Heart right ventricle (tissue), 16 donors: ENCODE results near the gene CRIP2. TPM values are rescaled to one million over a fixed set of nuclear protein-coding genes. Genes with fewer than 3 reads are reported as not detected.

Experiments
- ATAC-seq, 8 donors: fragments of 200-7000 bp; cut with Tn5 transposase; one replicate each; pipeline ENCODE4 v1.9.1; 2020; ENCODE audit warnings: mild to moderate bottlenecking in 8 of 8, moderate library complexity in 8 of 8, moderate number of reproducible peaks in 1 of 8
- DNase-seq, 2 donors: peaks; one replicate each; pipeline ENCODE4 v3.0.0-alpha.2; 2020
- H3K27ac ChIP-seq, 10 donors: fragments of 200-600 bp; sonication (generic) in 2 of 10; one replicate each; pipeline versions ENCODE4 v1.5.0 to v1.8.0; 2020 to 2022; ENCODE audit warnings: mild to moderate bottlenecking in 3 of 10
- H3K27me3 ChIP-seq, 7 donors: fragments of 200-600 bp; one replicate each; pipeline ENCODE4 v1.8.0; 2021 to 2022; ENCODE audit warnings: mild to moderate bottlenecking in 2 of 7
- H3K36me3 ChIP-seq, 9 donors: fragments of 200-600 bp; sonication (generic) in 1 of 9; one replicate each; pipeline versions ENCODE4 v1.5.0 to v1.8.0; 2020 to 2022; ENCODE audit warnings: mild to moderate bottlenecking in 2 of 9
- H3K4me1 ChIP-seq, 9 donors: fragments of 200-600 bp; sonication (generic) in 1 of 9; one replicate each; pipeline versions ENCODE4 v1.5.0 to v1.8.0; 2020 to 2022; ENCODE audit warnings: mild to moderate bottlenecking in 4 of 9
- H3K4me3 ChIP-seq, 10 donors: fragments of 200-600 bp; sonication (generic) in 2 of 10; one replicate each; pipeline versions ENCODE4 v1.5.0 to v1.8.0; 2020 to 2022; ENCODE audit warnings: mild to moderate bottlenecking in 7 of 10, moderate library complexity in 2 of 10
- H3K9me3 ChIP-seq, 11 donors: fragments of 200-600 bp in 10 of 11; sonication (generic) in 2 of 11; one replicate each; pipeline versions ENCODE4 v1.5.0 to v1.8.0; 2013 to 2022; ENCODE audit warnings: mild to moderate bottlenecking in 2 of 11, control low read depth in 1 of 11, moderate library complexity in 1 of 11
- CTCF ChIP-seq, 9 donors: fragments of 200-600 bp; sonication (generic) in 2 of 9; IDR thresholded peaks; one replicate each; pipeline versions ENCODE4 v1.5.0 to v1.8.0; 2021 to 2022; ENCODE audit warnings: antibody characterized with exemption in 9 of 9, mild to moderate bottlenecking in 5 of 9, moderate library complexity in 1 of 9
- WGBS, 2 donors: extraction: QIAGEN DNeasy Blood & Tissue Kit; methylation state at CpG; one replicate each; pipeline ENCODE4 v1.1.7; 2013; ENCODE audit warnings: inconsistent platforms in 1 of 2; 5-methylcytosine and 5-hydroxymethylcytosine counted together
- intact Hi-C, 10 donors: fragments of 100-400 bp; cut with DNase I; formaldehyde crosslinking; loops; one replicate each; pipeline versions ENCODE4 v1.11.1 to v1.14.2; 2022
- polyA plus RNA-seq, 2 donors: library from polyadenylated mRNA; stranded (reverse); fragments of 200-250 nt; gene quantifications; one replicate each; pipeline ENCODE4 v1.2.3, GENCODE V29; 2013
- total RNA-seq, 10 donors: library from RNA; stranded (reverse); fragmentation: NEBNext Ultra II Directional in 3 of 10; extraction: Animal tissue kit (Norgen Biotek cat#: 25700) in 3 of 10; gene quantifications; one replicate each; pipeline versions ENCODE4 v1.2.1 to v1.2.4, GENCODE V29; 2021 to 2023
- donor health status: Arrhythmogenic right ventricular cardiomyopathy.
- donor health status: ischemic (EF 13 %, LVEDD 7.1; RV severe dilation, severe dysfunction).
- donor health status: healthy with polysubstance abuse.
- donor health status: DM: no; HTN: yes; CAD: no.
- donor health status: DM: no; HTN: no; CAD: no.
- donor health status: ischemic (EF 25% LVEDD 6.9; RV normal size, moderate dysfunction).
- donor health status: ischemic (EF 25% LVEDD 5.7; RV mildly dilated, moderate dysfunction).
- donor health status: healthy.
- donor health status: DM: yes; HTN: yes; CAD: no.
- donor health status: Ischemic cardiomyopathy.
- donor health status: ischemic (EF 35%, LVEDD 5.7; RV mildly dilated, moderate dysfunction).
- donor health status: nonischemic (EF 11% LVEDD 7.7; RV severe dilation, severe dysfunction).
- donor health status: DM: yes; HTN: yes; CAD: no.
- donor health status: PGD.
- donor health status: ischemic (EF 29% LVEDD 5.4; RV normal size, mild dysfunction).
- donor health status: nonischemic (EF 23%, LVEDD 6.1; RV moderate dilation, normal function).

The CRIP2 gene
- total and polyA plus RNA-seq, 12 donors: 731 to 1,223 (median 927) TPM

GRCh38 chr14:105484069-105484996, 9.7 kb downstream of the CRIP2 start:
- peaks cover 0 to 34% (median 0%) of the 10 kb centered on the region in 7 donors for H3K27me3 ChIP-seq
- H3K9me3 ChIP-seq: no peaks in the 10 kb centered on the region
- peak; percentile 67 to 84 for DNase-seq
- peak in 2 of 8 donors; percentile 0 to 1 for ATAC-seq
- intact Hi-C loops: loop anchor here in 3 of 10 donors (5.0 to 10.0 kb wide), 4 partner anchors 70 to 290 kb away; partner anchors contain the start of genes TEX22 (in 2 of the 3) and MTA1 (in 1 of the 3)
- TF ChIP-seq CTCF (IDR thresholded peaks at IDR 0.05): no peak
- WGBS, 2 donors: 46 to 51% methylated on average over 20 of the region's 20 CpGs
- H3K36me3 ChIP-seq: peaks cover 0 to 14% (median 2%) of the 10 kb centered on the region in 9 donors
- peaks cover 73 to 100% (median 97%) of the 10 kb centered on the region in 9 donors for H3K4me1 ChIP-seq
- no peak overlapping the region for H3K4me3 ChIP-seq
- peak overlapping the region in 8 of 10 donors; percentile 89 to 100 (median 97) for H3K27ac ChIP-seq

- peaks cover 0 to 27% (median 0%) of the 10 kb centered on the region in 7 donors for H3K27me3 ChIP-seq
- H3K4me3 ChIP-seq: no peak overlapping the region
- H3K4me1 ChIP-seq: peaks cover 75 to 100% (median 97%) of the 10 kb centered on the region in 9 donors
- TF ChIP-seq CTCF (IDR thresholded peaks at IDR 0.05): no peak
- WGBS, 2 donors: 65 to 69% methylated on average over 16 of the region's 16 CpGs
- no peaks in the 10 kb centered on the region for H3K9me3 ChIP-seq
- no peak for ATAC-seq
- no peak for DNase-seq
- H3K27ac ChIP-seq: peak overlapping the region in 8 of 10 donors; percentile 89 to 100 (median 97)
- intact Hi-C loops: loop anchor here in 5 of 10 donors (5.0 to 10.0 kb wide), 5 partner anchors 38 to 290 kb away; partner anchors contain the start of genes TEX22 (in 2 of the 5) and MTA1 (in 1 of the 5)
- H3K36me3 ChIP-seq: peaks cover 0 to 8% (median 0%) of the 10 kb centered on the region in 9 donors
Measured at GRCh38 chr14:105484997-105485393, 10.4 kb downstream of the CRIP2 start.

GRCh38 chr14:105485739-105486162, 11.1 kb downstream of the CRIP2 start:
- no peak for ATAC-seq
- H3K4me1 ChIP-seq: peaks cover 71 to 96% (median 89%) of the 10 kb centered on the region in 9 donors
- H3K27me3 ChIP-seq: peaks cover 0 to 23% (median 0%) of the 10 kb centered on the region in 7 donors
- WGBS, 2 donors: 24 to 32% methylated on average over 12 of the region's 12 CpGs
- H3K36me3 ChIP-seq: no peaks in the 10 kb centered on the region
- TF ChIP-seq CTCF (IDR thresholded peaks at IDR 0.05): peak in 8 of 9 donors; percentile 32 to 60 (median 46)
- intact Hi-C loops: loop anchor here in 5 of 10 donors (2.0 to 10.0 kb wide), 5 partner anchors 38 to 291 kb away; partner anchors contain the start of genes MTA1 (in 1 of the 5) and TEX22 (in 1 of the 5)
- H3K9me3 ChIP-seq: no peaks in the 10 kb centered on the region
- H3K27ac ChIP-seq: peak overlapping the region; percentile 25 to 100 (median 96)
- peak overlapping the region in 8 of 10 donors; percentile 66 to 89 (median 72) for H3K4me3 ChIP-seq
- DNase-seq: peak; percentile 58 to 61
